ENCODE data around the gene SLAMF1.

DNA sequence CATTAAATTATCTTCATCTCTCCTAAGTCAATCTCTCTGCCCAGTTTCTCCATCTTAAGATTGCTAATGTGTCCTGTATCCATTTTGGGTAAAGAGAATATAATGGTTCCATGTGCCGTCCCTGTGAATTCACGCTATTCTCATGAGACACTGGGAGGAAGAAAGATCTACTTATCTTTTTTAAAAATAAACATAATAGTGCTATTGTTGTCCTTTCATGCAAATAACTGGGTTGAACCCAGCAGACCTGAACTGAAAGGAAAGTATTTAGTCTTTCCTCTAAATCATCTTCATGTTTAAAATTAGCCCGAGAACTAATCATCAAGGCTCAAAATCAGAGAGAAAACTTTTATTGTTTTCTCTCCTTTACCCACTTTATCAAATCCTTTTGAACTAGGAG lies 22.4 kb downstream of the SLAMF1 start:
- TF ChIP-seq EZH2 (optimal IDR thresholded peaks at IDR 0.05; ENCODE audit: low read depth, low read length) (no peak), CTCF (IDR thresholded peaks at IDR 0.05; ENCODE audit: low read length) (no peak)

All from MM.1S (cell line).